Measurements from ENCODE around the gene PADI3.

DNA sequence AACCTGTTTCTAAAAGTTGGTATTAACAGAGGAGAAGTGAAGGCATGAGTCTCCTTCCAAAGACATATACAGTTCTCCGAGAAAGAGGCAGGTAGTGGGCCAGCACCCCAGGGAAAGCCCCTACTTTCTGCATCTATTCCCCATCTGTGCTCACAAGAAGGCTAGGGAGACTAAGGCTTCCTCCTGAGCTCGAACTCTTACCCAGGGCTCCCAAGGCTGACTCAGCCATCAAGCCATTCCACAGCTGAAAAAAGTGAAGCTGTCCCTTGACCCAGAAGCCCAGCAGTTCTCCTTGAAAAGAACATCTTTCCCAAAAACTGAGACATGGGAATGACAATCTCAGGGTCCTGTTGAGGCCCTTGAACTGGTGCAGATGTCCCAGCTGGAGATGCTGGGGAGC, 1.9 kb upstream of the PADI3 start:
- TF ChIP-seq, protein P1, sequence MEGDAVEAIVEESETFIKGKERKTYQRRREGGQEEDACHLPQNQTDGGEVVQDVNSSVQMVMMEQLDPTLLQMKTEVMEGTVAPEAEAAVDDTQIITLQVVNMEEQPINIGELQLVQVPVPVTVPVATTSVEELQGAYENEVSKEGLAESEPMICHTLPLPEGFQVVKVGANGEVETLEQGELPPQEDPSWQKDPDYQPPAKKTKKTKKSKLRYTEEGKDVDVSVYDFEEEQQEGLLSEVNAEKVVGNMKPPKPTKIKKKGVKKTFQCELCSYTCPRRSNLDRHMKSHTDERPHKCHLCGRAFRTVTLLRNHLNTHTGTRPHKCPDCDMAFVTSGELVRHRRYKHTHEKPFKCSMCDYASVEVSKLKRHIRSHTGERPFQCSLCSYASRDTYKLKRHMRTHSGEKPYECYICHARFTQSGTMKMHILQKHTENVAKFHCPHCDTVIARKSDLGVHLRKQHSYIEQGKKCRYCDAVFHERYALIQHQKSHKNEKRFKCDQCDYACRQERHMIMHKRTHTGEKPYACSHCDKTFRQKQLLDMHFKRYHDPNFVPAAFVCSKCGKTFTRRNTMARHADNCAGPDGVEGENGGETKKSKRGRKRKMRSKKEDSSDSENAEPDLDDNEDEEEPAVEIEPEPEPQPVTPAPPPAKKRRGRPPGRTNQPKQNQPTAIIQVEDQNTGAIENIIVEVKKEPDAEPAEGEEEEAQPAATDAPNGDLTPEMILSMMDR (IDR thresholded peaks at IDR 0.05): no peak
- TF ChIP-seq POLR2A (IDR thresholded peaks at IDR 0.05): no peak

Measured in heart left ventricle (tissue), 13 donors.